ENCODE measurements around the gene UPP2. TPM values are rescaled to one million over a fixed set of nuclear protein-coding genes. Genes with fewer than 3 reads are reported as not detected.

The UPP2 gene
- total and polyA plus RNA-seq, 2 experiments from 2014 or later = not detected

DNA sequence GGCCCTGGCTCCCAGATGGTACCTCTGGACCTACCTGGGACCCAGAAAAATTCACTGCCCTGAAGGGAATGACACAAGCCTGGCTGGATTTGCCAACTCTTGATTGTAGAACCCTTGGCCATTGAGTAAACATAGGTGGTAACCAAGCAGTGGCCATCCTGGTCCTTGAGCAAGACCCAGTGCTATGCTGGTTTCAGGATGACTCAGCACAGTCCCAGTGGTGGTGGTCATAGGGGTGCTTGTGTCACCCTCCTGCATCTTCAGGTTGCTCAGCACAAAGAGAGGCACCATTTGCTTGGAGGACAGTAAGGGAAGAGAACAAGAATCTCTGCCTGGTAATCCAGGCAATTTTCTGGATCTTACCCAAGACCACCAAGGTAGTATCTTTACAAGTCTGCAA lies 52.9 kb downstream of the UPP2 start:
- Histone ChIP-seq H3K4me1 (ENCODE audit: insufficient read depth) (no peaks in the 10 kb centered on the region), H3F3A (ENCODE audit: insufficient read depth) (no peaks in the 10 kb centered on the region), H3K79me2 (ENCODE audit: insufficient read depth) (no peaks in the 10 kb centered on the region), H3K9me2 (ENCODE audit: insufficient read depth) (no peaks in the 10 kb centered on the region), H3K36me3 (ENCODE audit: low read depth) (no peaks in the 10 kb centered on the region), H3K4me3 (no peak overlapping the region), H4K20me1 (ENCODE audit: insufficient read depth) (no peaks in the 10 kb centered on the region), H3K9me3 (ENCODE audit: low read depth) (no peaks in the 10 kb centered on the region), H3K27ac (no peak overlapping the region), H3K27me3 (replicated peaks; ENCODE audit: insufficient read depth) (no peaks in the 10 kb centered on the region), H3K9ac (no peak overlapping the region), H2AFZ (no peak overlapping the region), H3K4me2 (ENCODE audit: unreplicated experiment) (no peak overlapping the region)
- TF ChIP-seq EZH2phosphoT487 (IDR thresholded peaks at IDR 0.05; ENCODE audit: insufficient read depth, low read depth) (no peak), EZH2 (IDR thresholded peaks at IDR 0.05; ENCODE audit: insufficient read depth, poor library complexity, severe bottlenecking) (no peak)
- no peak for DNase-seq
- in situ Hi-C loops (cut with MboI) = no loop called here

DNA sequence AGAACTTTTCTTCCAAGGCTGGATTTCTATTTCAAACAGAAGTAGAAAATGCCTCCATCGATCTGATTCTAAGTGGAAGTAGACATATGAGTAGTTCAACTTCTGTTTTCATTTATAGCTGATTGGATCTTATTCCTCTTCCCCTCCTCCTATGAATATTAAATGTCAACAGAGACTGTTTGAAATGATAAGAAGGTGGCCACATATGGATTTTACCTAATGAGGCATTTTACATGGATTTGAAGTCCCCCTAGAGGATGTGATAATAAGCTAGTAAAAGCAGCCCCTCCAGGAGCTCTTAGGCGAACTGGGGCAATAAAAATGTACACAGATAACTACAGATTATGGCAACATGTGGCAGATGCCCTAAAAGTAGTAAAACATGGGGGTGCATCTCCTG lies 71.0 kb downstream of the UPP2 start:
- Histone ChIP-seq H3K27me3 (replicated peaks; ENCODE audit: insufficient read depth) (peaks cover 3% of the 10 kb centered on the region; the same call in 1 of the 2 replicates), H3K9me2 (ENCODE audit: insufficient read depth) (no peaks in the 10 kb centered on the region), H3K9ac (no peak overlapping the region), H3K4me1 (ENCODE audit: insufficient read depth) (no peaks in the 10 kb centered on the region), H3K4me3 (no peak overlapping the region), H3K9me3 (ENCODE audit: low read depth) (no peaks in the 10 kb centered on the region), H3K4me2 (ENCODE audit: unreplicated experiment) (no peak overlapping the region), H3K79me2 (ENCODE audit: insufficient read depth) (no peaks in the 10 kb centered on the region), H3K27ac (no peak overlapping the region), H3F3A (ENCODE audit: insufficient read depth) (no peaks in the 10 kb centered on the region), H4K20me1 (ENCODE audit: insufficient read depth) (no peaks in the 10 kb centered on the region), H3K36me3 (ENCODE audit: low read depth) (no peaks in the 10 kb centered on the region), H2AFZ (no peak overlapping the region)
- WGBS, 2 experiments (ENCODE audit: low coverage in 1 of 2, low lambda C conversion rate in 2 of 2, missing lambda C conversion rate in 2 of 2) = 11 to 14% methylated on average over 2 of the region's 2 CpGs
- DNase-seq = no peak
- TF ChIP-seq EZH2 (IDR thresholded peaks at IDR 0.05; ENCODE audit: insufficient read depth, poor library complexity, severe bottlenecking) (no peak), EZH2phosphoT487 (IDR thresholded peaks at IDR 0.05; ENCODE audit: insufficient read depth, low read depth) (no peak)
- in situ Hi-C loops (cut with MboI) = no loop called here

DNA sequence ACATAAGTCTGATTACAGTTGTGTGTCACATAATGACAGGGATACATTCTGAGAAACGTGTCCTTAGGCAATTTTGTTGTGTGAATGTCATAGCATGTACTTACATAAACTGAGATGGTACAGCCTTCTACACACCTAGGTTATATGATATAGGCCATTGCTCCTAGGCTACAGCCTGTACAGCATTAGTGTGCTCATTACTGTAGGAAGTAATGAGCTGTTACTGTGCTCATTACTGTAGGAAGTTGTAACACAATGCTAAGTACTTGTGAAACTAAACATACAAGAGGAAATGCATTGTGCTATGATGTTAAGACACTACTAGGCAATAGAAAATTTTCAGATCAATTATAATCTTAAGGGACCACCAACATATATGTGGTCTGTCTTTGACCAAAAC lies 72.8 kb downstream of the UPP2 start:
- H3K27ac ChIP-seq = no peak overlapping the region
- no peaks in the 10 kb centered on the region for H3K4me1 ChIP-seq (ENCODE audit: insufficient read depth)
- H4K20me1 ChIP-seq (ENCODE audit: insufficient read depth) = no peaks in the 10 kb centered on the region
- no peak overlapping the region for H3K9ac ChIP-seq
- H3K4me2 ChIP-seq (ENCODE audit: unreplicated experiment) = no peak overlapping the region
- no peaks in the 10 kb centered on the region for H3K9me2 ChIP-seq (ENCODE audit: insufficient read depth)
- in situ Hi-C loops (cut with MboI) = no loop called here
- no peaks in the 10 kb centered on the region for H3K36me3 ChIP-seq (ENCODE audit: low read depth)
- 24 to 29% methylated on average over 1 of the region's 1 CpG for WGBS, 2 experiments (ENCODE audit: low coverage in 1 of 2, low lambda C conversion rate in 2 of 2, missing lambda C conversion rate in 2 of 2)
- H3F3A ChIP-seq (ENCODE audit: insufficient read depth) = no peaks in the 10 kb centered on the region
- TF ChIP-seq EZH2phosphoT487 (IDR thresholded peaks at IDR 0.05; ENCODE audit: insufficient read depth, low read depth) (no peak), EZH2 (IDR thresholded peaks at IDR 0.05; ENCODE audit: insufficient read depth, poor library complexity, severe bottlenecking) (no peak)
- H3K9me3 ChIP-seq (ENCODE audit: low read depth) = no peaks in the 10 kb centered on the region
- no peak overlapping the region for H3K4me3 ChIP-seq
- H3K27me3 ChIP-seq (replicated peaks; ENCODE audit: insufficient read depth) = peaks cover 6% of the 10 kb centered on the region; the same call in 1 of the 2 replicates
- DNase-seq = no peak
- H2AFZ ChIP-seq = no peak overlapping the region
- no peaks in the 10 kb centered on the region for H3K79me2 ChIP-seq (ENCODE audit: insufficient read depth)

DNA sequence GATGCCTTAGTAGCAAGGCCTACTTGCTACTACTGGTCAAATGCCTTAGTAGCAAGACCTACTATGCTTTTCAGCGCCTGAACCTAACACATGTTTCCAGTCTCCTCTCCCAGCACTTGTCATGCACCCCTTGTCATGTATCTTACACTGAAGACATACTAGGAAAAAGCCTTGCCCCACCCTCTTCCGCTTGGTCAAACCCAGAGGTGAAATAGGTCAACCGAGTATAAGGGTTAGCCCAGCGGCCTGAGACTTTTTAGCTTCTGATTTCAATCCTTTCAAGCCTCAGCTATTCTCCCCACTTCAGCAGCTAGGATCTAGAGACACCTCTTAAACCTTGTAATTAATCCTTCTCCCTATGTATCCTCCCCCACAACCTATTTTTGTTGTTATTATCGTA lies 73.3 kb downstream of the UPP2 start:
- no peak overlapping the region for H2AFZ ChIP-seq
- in situ Hi-C loops (cut with MboI) = loop anchor here (25.0 kb wide), 1 partner anchor 562 kb away; no protein-coding TSS in a partner anchor
- no peaks in the 10 kb centered on the region for H3K9me2 ChIP-seq (ENCODE audit: insufficient read depth)
- no peaks in the 10 kb centered on the region for H4K20me1 ChIP-seq (ENCODE audit: insufficient read depth)
- no peaks in the 10 kb centered on the region for H3K4me1 ChIP-seq (ENCODE audit: insufficient read depth)
- H3F3A ChIP-seq (ENCODE audit: insufficient read depth) = no peaks in the 10 kb centered on the region
- H3K27me3 ChIP-seq (replicated peaks; ENCODE audit: insufficient read depth) = peaks cover 6% of the 10 kb centered on the region; the same call in 1 of the 2 replicates
- H3K4me2 ChIP-seq (ENCODE audit: unreplicated experiment) = no peak overlapping the region
- DNase-seq = no peak
- no peaks in the 10 kb centered on the region for H3K36me3 ChIP-seq (ENCODE audit: low read depth)
- 83% methylated on average over 5 of the region's 5 CpGs for WGBS, 2 experiments (ENCODE audit: low coverage in 1 of 2, low lambda C conversion rate in 2 of 2, missing lambda C conversion rate in 2 of 2)
- no peak overlapping the region for H3K27ac ChIP-seq
- H3K79me2 ChIP-seq (ENCODE audit: insufficient read depth) = no peaks in the 10 kb centered on the region
- H3K4me3 ChIP-seq = no peak overlapping the region
- H3K9ac ChIP-seq = no peak overlapping the region
- TF ChIP-seq EZH2phosphoT487 (IDR thresholded peaks at IDR 0.05; ENCODE audit: insufficient read depth, low read depth) (no peak), EZH2 (IDR thresholded peaks at IDR 0.05; ENCODE audit: insufficient read depth, poor library complexity, severe bottlenecking) (no peak)
- no peaks in the 10 kb centered on the region for H3K9me3 ChIP-seq (ENCODE audit: low read depth)

DNA sequence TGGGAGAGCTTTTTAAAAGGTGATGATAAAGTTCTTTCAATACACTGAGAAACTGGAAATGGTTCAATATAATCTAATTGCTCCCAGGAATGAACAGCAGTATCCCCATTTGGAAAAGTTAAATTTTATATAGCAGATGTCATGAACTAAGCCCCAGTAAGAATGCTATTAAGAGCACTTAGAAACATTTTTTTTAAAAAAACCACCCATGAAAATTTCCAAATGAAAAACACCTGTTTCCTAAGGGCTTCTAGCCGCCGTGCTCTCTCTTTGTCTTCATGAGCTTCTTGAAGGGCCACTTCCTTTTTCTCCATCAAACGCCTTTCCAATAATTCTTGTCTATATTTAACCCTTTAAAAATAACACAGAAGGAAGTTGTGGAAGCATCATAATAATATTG lies 77.0 kb downstream of the UPP2 start:
- no peaks in the 10 kb centered on the region for H4K20me1 ChIP-seq (ENCODE audit: insufficient read depth)
- peaks cover 6% of the 10 kb centered on the region; the same call in 1 of the 2 replicates for H3K27me3 ChIP-seq (replicated peaks; ENCODE audit: insufficient read depth)
- DNase-seq = no peak
- H3K4me3 ChIP-seq = no peak overlapping the region
- H3K4me2 ChIP-seq (ENCODE audit: unreplicated experiment) = no peak overlapping the region
- no peaks in the 10 kb centered on the region for H3K4me1 ChIP-seq (ENCODE audit: insufficient read depth)
- no peaks in the 10 kb centered on the region for H3K9me3 ChIP-seq (ENCODE audit: low read depth)
- WGBS, 2 experiments (ENCODE audit: low coverage in 1 of 2, low lambda C conversion rate in 2 of 2, missing lambda C conversion rate in 2 of 2) = 2 to 4% methylated on average over 3 of the region's 3 CpGs
- no peaks in the 10 kb centered on the region for H3F3A ChIP-seq (ENCODE audit: insufficient read depth)
- H2AFZ ChIP-seq = no peak overlapping the region
- H3K9ac ChIP-seq = no peak overlapping the region
- in situ Hi-C loops (cut with MboI) = loop anchor here (25.0 kb wide), 1 partner anchor 559 kb away; no protein-coding TSS in a partner anchor
- H3K9me2 ChIP-seq (ENCODE audit: insufficient read depth) = no peaks in the 10 kb centered on the region
- no peaks in the 10 kb centered on the region for H3K79me2 ChIP-seq (ENCODE audit: insufficient read depth)
- no peak overlapping the region for H3K27ac ChIP-seq
- no peaks in the 10 kb centered on the region for H3K36me3 ChIP-seq (ENCODE audit: low read depth)
- TF ChIP-seq EZH2 (IDR thresholded peaks at IDR 0.05; ENCODE audit: insufficient read depth, poor library complexity, severe bottlenecking) (no peak), EZH2phosphoT487 (IDR thresholded peaks at IDR 0.05; ENCODE audit: insufficient read depth, low read depth) (no peak)
